Lower leg skin (tissue), 4 donors: ENCODE data around the gene GABRG3. TPM values are rescaled to one million over a fixed set of nuclear protein-coding genes. Genes with fewer than 3 reads are reported as not detected.

ENCODE experiments used
- DNase-seq, 2 donors: peaks; one replicate each; pipeline ENCODE4 v3.0.0-alpha.2; 2019; ENCODE audit warnings: low spot score in 2 of 2
- H3K4me3 ChIP-seq: fragments of 200-600 bp; sonication (generic); 2 replicates; pipeline ENCODE4 v1.5.1; 2017; ENCODE audit warnings: mild to moderate bottlenecking, low read depth; ENCODE audit not compliant: poor library complexity, severe bottlenecking
- CTCF ChIP-seq, 3 donors: fragments of 450-650 bp; IDR thresholded peaks; one replicate each; pipeline ENCODE4 v1.5.1; 2016; ENCODE audit warnings: antibody characterized with exemption in 3 of 3, mild to moderate bottlenecking in 3 of 3, moderate library complexity in 2 of 3
- POLR2A ChIP-seq, 2 donors: fragments of 450-650 bp; IDR thresholded peaks; one replicate each; pipeline ENCODE4 v1.6.1; 2016 to 2017; ENCODE audit warnings: antibody characterized with exemption in 2 of 2, mild to moderate bottlenecking in 1 of 2, moderate library complexity in 1 of 2
- WGBS, 2 donors: methylation state at CpG; one replicate each; pipeline ENCODE4 v1.1.5; 2018; 5-methylcytosine and 5-hydroxymethylcytosine counted together
- intact Hi-C: fragments of 100-400 bp; cut with DNase I; formaldehyde crosslinking; loops from one replicate; pipeline ENCODE4 v1.15.0; 2023; ENCODE audit warnings: low total_unique reads
- total RNA-seq, 4 donors: library from RNA; depleted of rRNA; stranded (reverse); fragments of >200 nt; gene quantifications; one replicate each; pipeline ENCODE4 v1.1.0, GENCODE V29; 2016

The GABRG3 gene
- total RNA-seq, 4 donors from 2014 or later, result 0.12 to 0.49 (median 0.25) TPM

GRCh38 chr15:26935322-26935721, 35.7 kb upstream of the GABRG3 start:
- H3K4me3 ChIP-seq, result no peak overlapping the region
- intact Hi-C loops, result no loop called here
- TF ChIP-seq CTCF (IDR thresholded peaks at IDR 0.05) (no peak), POLR2A (IDR thresholded peaks at IDR 0.05) (no peak)
- WGBS, 2 donors, result 88% methylated on average over 12 of the region's 12 CpGs
- DNase-seq, result no peak

- DNase-seq, result no peak
- H3K4me3 ChIP-seq, result no peak overlapping the region
- TF ChIP-seq CTCF (IDR thresholded peaks at IDR 0.05) (no peak), POLR2A (IDR thresholded peaks at IDR 0.05) (no peak)
- intact Hi-C loops, result no loop called here
- 90 to 93% methylated on average over 5 of the region's 5 CpGs for WGBS, 2 donors
Measured at GRCh38 chr15:26936502-26936901, 34.5 kb upstream of the GABRG3 start.

GRCh38 chr15:26937134-26937533, 33.8 kb upstream of the GABRG3 start:
- H3K4me3 ChIP-seq, result no peak overlapping the region
- TF ChIP-seq CTCF (IDR thresholded peaks at IDR 0.05), result no peak
- TF ChIP-seq POLR2A (IDR thresholded peaks at IDR 0.05), result no peak
- intact Hi-C loops, result no loop called here
- 85 to 91% methylated on average over 13 of the region's 13 CpGs for WGBS, 2 donors
- DNase-seq, result no peak

GRCh38 chr15:26939398-26939797, 31.6 kb upstream of the GABRG3 start:
- intact Hi-C loops, result no loop called here
- 69 to 70% methylated on average over 5 of the region's 5 CpGs for WGBS, 2 donors
- no peak overlapping the region for H3K4me3 ChIP-seq
- DNase-seq, result no peak
- TF ChIP-seq POLR2A (IDR thresholded peaks at IDR 0.05) (no peak), CTCF (IDR thresholded peaks at IDR 0.05) (no peak)

GRCh38 chr15:26941489-26941888, 29.5 kb upstream of the GABRG3 start:
- no peak for DNase-seq
- intact Hi-C loops, result loop anchor here (10.0 kb wide), 1 partner anchor 63 kb away; no protein-coding TSS in a partner anchor
- 79 to 92% methylated on average over 5 of the region's 5 CpGs for WGBS, 2 donors
- H3K4me3 ChIP-seq, result no peak overlapping the region
- no peak for TF ChIP-seq POLR2A (IDR thresholded peaks at IDR 0.05)
- TF ChIP-seq CTCF (IDR thresholded peaks at IDR 0.05), result no peak

- TF ChIP-seq POLR2A (IDR thresholded peaks at IDR 0.05), result no peak
- TF ChIP-seq CTCF (IDR thresholded peaks at IDR 0.05), result no peak
- DNase-seq, result no peak
- H3K4me3 ChIP-seq, result no peak overlapping the region
- intact Hi-C loops, result loop anchor here (10.0 kb wide), 1 partner anchor 61 kb away; no protein-coding TSS in a partner anchor
- 60 to 69% methylated on average over 8 of the region's 8 CpGs for WGBS, 2 donors
Measured at GRCh38 chr15:26943866-26944265, 27.1 kb upstream of the GABRG3 start.
